H1 (cell line): ENCODE measurements around the gene ZNF462.

Source experiments
- SP1 ChIP-seq: IDR thresholded peaks from 2 replicates; pipeline ENCODE4 v1.6.1; 2011; ENCODE audit warnings: low read depth, low read length
- TAF1 ChIP-seq: IDR thresholded peaks from 2 replicates; pipeline ENCODE4 v1.6.1; 2011; ENCODE audit warnings: mild to moderate bottlenecking, low read depth, low read length
- TBP ChIP-seq: IDR thresholded peaks from 2 replicates; pipeline ENCODE4 v1.6.1; 2011; ENCODE audit warnings: low read depth, low read length, improper control_type of control experiment
- TF ChIP-seq, protein P1 (sequence below), 3 experiments: IDR thresholded peaks; 1 replicate in 2 of 3; 2 replicates in 1 of 3; pipeline versions ENCODE4 v1.5.1 to v1.6.1; 2011; ENCODE audit warnings: low read length in 3 of 3, mild to moderate bottlenecking in 3 of 3, inconsistent platforms in 2 of 3, low read depth in 1 of 3, moderate library complexity in 1 of 3; ENCODE audit not compliant: insufficient read depth in 1 of 3; ENCODE audit errors: control extremely low read depth in 1 of 3

DNA sequence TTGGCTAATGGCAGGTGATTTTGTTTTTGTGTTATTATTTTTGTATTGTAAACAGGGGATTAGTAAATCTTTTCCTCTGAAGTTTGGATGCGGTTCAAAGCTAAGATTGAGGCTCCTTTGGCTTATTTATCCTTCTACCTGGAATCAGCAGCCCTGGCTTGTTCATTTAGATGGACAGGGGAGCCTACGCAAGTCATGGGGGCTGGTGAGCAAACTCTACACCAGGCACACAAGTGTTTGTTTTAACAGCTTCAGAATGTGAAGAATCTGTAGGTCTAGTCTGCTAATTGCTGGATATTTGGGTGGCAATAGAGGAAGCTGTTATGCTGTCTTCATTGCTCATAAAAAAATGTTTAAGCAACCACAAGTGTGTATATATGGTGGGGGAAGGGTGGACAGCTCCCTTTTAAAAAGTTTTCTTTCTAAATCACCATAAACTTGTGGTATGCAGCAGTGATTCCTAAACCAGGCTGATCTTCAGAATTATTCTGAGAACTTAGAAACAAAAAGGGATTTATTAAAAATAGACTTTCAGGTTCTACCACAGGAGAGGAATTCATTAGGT is 20.7 kb downstream of the ZNF462 start:
- TF ChIP-seq, protein P1, sequence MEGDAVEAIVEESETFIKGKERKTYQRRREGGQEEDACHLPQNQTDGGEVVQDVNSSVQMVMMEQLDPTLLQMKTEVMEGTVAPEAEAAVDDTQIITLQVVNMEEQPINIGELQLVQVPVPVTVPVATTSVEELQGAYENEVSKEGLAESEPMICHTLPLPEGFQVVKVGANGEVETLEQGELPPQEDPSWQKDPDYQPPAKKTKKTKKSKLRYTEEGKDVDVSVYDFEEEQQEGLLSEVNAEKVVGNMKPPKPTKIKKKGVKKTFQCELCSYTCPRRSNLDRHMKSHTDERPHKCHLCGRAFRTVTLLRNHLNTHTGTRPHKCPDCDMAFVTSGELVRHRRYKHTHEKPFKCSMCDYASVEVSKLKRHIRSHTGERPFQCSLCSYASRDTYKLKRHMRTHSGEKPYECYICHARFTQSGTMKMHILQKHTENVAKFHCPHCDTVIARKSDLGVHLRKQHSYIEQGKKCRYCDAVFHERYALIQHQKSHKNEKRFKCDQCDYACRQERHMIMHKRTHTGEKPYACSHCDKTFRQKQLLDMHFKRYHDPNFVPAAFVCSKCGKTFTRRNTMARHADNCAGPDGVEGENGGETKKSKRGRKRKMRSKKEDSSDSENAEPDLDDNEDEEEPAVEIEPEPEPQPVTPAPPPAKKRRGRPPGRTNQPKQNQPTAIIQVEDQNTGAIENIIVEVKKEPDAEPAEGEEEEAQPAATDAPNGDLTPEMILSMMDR (IDR thresholded peaks at IDR 0.05; ENCODE audit: control extremely low read depth in 1 of 3, insufficient read depth in 1 of 3, low read depth in 1 of 3, low read length in 3 of 3), result no peak
- TF ChIP-seq TAF1 (no peak), TBP (no peak), SP1 (no peak)
